CD14-positive monocyte (primary cell): ENCODE results near the gene ZPLD1. TPM values are rescaled to one million over a fixed set of nuclear protein-coding genes. Genes with fewer than 3 reads are reported as not detected.

Experiments used
- DNase-seq, 3 donors: peaks; one replicate each; pipeline ENCODE4 v3.0.0-alpha.2; 2011 to 2022
- H2AFZ ChIP-seq: 2 replicates; pipeline ENCODE4 v1.6.0; 2012; ENCODE audit warnings: mild to moderate bottlenecking, low read depth, low read length, inconsistent platforms; ENCODE audit not compliant: insufficient read depth, poor library complexity, severe bottlenecking
- H3K27ac ChIP-seq, 2 donors: 1 replicate in 1 of 2; 2 replicates in 1 of 2; pipeline ENCODE4 v1.5.1; 2012 to 2013; ENCODE audit warnings: low read length in 2 of 2, control low read depth in 1 of 2, inconsistent platforms in 1 of 2, low read depth in 1 of 2, mild to moderate bottlenecking in 1 of 2
- H3K27me3 ChIP-seq, 2 donors: one replicate each; pipeline versions ENCODE4 v1.6.0 to v1.6.1; 2011 to 2013; ENCODE audit warnings: low read length in 2 of 2; ENCODE audit not compliant: control insufficient read depth in 2 of 2, insufficient read depth in 2 of 2
- H3K36me3 ChIP-seq, 2 donors: replicated peaks in 1 of 2; 1 replicate in 1 of 2; 2 replicates in 1 of 2; pipeline versions ENCODE4 v1.5.1 to v1.6.1; 2012 to 2013; ENCODE audit warnings: low read length in 2 of 2, control low read depth in 1 of 2, inconsistent platforms in 1 of 2, mild to moderate bottlenecking in 1 of 2; ENCODE audit not compliant: insufficient read depth in 2 of 2, control insufficient read depth in 1 of 2
- H3K4me1 ChIP-seq, 2 donors: 1 replicate in 1 of 2; 2 replicates in 1 of 2; pipeline versions ENCODE4 v1.5.1 to v1.6.1; 2012 to 2013; ENCODE audit warnings: low read length in 2 of 2, control low read depth in 1 of 2, inconsistent platforms in 1 of 2, mild to moderate bottlenecking in 1 of 2, moderate library complexity in 1 of 2; ENCODE audit not compliant: insufficient read depth in 2 of 2, control insufficient read depth in 1 of 2
- H3K4me2 ChIP-seq: replicated peaks from 2 replicates; pipeline ENCODE3; 2012; ENCODE audit warnings: low read length, moderate library complexity, mild to moderate bottlenecking; ENCODE audit not compliant: poor library complexity, severe bottlenecking; ENCODE audit errors: extremely low read depth
- H3K4me3 ChIP-seq, 3 experiments: fragments of 200-600 bp in 1 of 3; sonication (generic) in 1 of 3; replicated peaks in 1 of 3; 1 replicate in 2 of 3; 2 replicates in 1 of 3; pipeline ENCODE4 v1.5.1; 2011 to 2013; ENCODE audit warnings: low read length in 3 of 3, mild to moderate bottlenecking in 3 of 3, control low read depth in 2 of 3, low read depth in 2 of 3, inconsistent platforms in 1 of 3, moderate library complexity in 1 of 3
- H3K79me2 ChIP-seq: 2 replicates; pipeline ENCODE4 v1.6.0; 2012; ENCODE audit warnings: mild to moderate bottlenecking, control low read depth, inconsistent platforms, low read length, moderate library complexity; ENCODE audit not compliant: insufficient read depth
- H3K9ac ChIP-seq: 2 replicates; pipeline ENCODE4 v1.6.0; 2017; ENCODE audit warnings: low read length, mild to moderate bottlenecking; ENCODE audit not compliant: insufficient read depth, poor library complexity, severe bottlenecking
- H3K9me3 ChIP-seq, 2 donors: replicated peaks in 1 of 2; 1 replicate in 1 of 2; 2 replicates in 1 of 2; pipeline versions ENCODE4 v1.5.1 to v1.6.1; 2012 to 2013; ENCODE audit warnings: low read length in 2 of 2, control low read depth in 1 of 2; ENCODE audit not compliant: control insufficient read depth in 1 of 2, insufficient read depth in 1 of 2
- H4K20me1 ChIP-seq: 2 replicates; pipeline ENCODE4 v1.6.0; 2012; ENCODE audit warnings: mild to moderate bottlenecking, low read length, control low read depth, moderate library complexity; ENCODE audit not compliant: insufficient read depth
- H3K27ac Mint-ChIP-seq, 7 donors: one replicate each; pipeline ENCODE4 v1.8.0; 2020; ENCODE audit warnings: mild to moderate bottlenecking in 7 of 7, mixed read lengths in 7 of 7, moderate library complexity in 6 of 7, inconsistent platforms in 2 of 7
- H3K27me3 Mint-ChIP-seq, 3 donors: one replicate each; pipeline ENCODE4 v1.8.0; 2021 to 2022; ENCODE audit warnings: low read depth in 3 of 3, mild to moderate bottlenecking in 3 of 3, mixed read lengths in 3 of 3, moderate library complexity in 3 of 3, inconsistent platforms in 1 of 3
- H3K36me3 Mint-ChIP-seq, 2 donors: one replicate each; pipeline ENCODE4 v1.8.0; 2020; ENCODE audit warnings: mixed read lengths in 2 of 2, inconsistent platforms in 1 of 2, mild to moderate bottlenecking in 1 of 2
- H3K4me1 Mint-ChIP-seq: one replicate; pipeline ENCODE4 v1.8.0; 2020; ENCODE audit warnings: mild to moderate bottlenecking, mixed read lengths
- H3K4me3 Mint-ChIP-seq, 2 donors: one replicate each; pipeline ENCODE4 v1.8.0; 2020; ENCODE audit warnings: mild to moderate bottlenecking in 2 of 2, mixed read lengths in 2 of 2, moderate library complexity in 1 of 2
- H3K9me3 Mint-ChIP-seq, 7 donors: one replicate each; pipeline ENCODE4 v1.8.0; 2020 to 2022; ENCODE audit warnings: mixed read lengths in 7 of 7, mild to moderate bottlenecking in 6 of 7, moderate library complexity in 6 of 7, inconsistent platforms in 2 of 7
- CTCF ChIP-seq: fragments of 200-600 bp; IDR thresholded peaks from one replicate; pipeline ENCODE4 v1.8.0; 2022; ENCODE audit warnings: antibody characterized with exemption, mild to moderate bottlenecking
- WGBS: methylation state at CpG from one replicate; pipeline ENCODE4 v1.1.5; 2013; ENCODE audit warnings: missing lambda C conversion rate; ENCODE audit not compliant: insufficient coverage; 5-methylcytosine and 5-hydroxymethylcytosine counted together
- intact Hi-C, 2 donors: fragments of 100-400 bp; cut with micrococcal nuclease; formaldehyde crosslinking; loops; one replicate each; pipeline versions ENCODE4 v1.15.0 to v1.15.1; 2023
- polyA plus RNA-seq, 3 donors: library from polyadenylated mRNA; depleted of rRNA in 1 of 3; unstranded in 2 of 3; stranded (reverse) in 1 of 3; fragments of 300-500 nt in 2 of 3; fragments of >200 nt in 1 of 3; fragmentation: Illumina TruSeq in 2 of 3; gene quantifications; 1 replicate in 2 of 3; 2 replicates in 1 of 3; pipeline ENCODE4 v1.2.3, GENCODE V29; 2012 to 2021

Gene ZPLD1
- polyA plus RNA-seq, 3 donors, result not detected

GRCh38 chr3:102526865-102527264 is 92.0 kb downstream of the ZPLD1 start:
- Histone ChIP-seq H3K27ac (no peak overlapping the region), H3K4me3 (no peak overlapping the region), H4K20me1 (no peaks in the 10 kb centered on the region), H3K27me3 (no peaks in the 10 kb centered on the region), H3K79me2 (no peaks in the 10 kb centered on the region), H3K36me3 (no peaks in the 10 kb centered on the region), H3K4me2 (no peak overlapping the region), H2AFZ (no peak overlapping the region), H3K9ac (no peak overlapping the region), H3K4me1 (peaks cover 4 to 6% of the 10 kb centered on the region in 2 donors), H3K9me3 (no peaks in the 10 kb centered on the region)
- no peak overlapping the region for H3K27ac Mint-ChIP-seq
- TF ChIP-seq CTCF, result no peak
- DNase-seq, result no peak
- peaks cover 0 to 7% (median 2%) of the 10 kb centered on the region in 7 donors for H3K9me3 Mint-ChIP-seq
- no peaks in the 10 kb centered on the region for H3K27me3 Mint-ChIP-seq
- H3K36me3 Mint-ChIP-seq, result no peaks in the 10 kb centered on the region
- no peak overlapping the region for H3K4me3 Mint-ChIP-seq
- no CpG with 5 or more reads among the region's 3 CpGs for WGBS
- intact Hi-C loops, result loop anchor here in 1 of 2 donors (10.0 kb wide), 1 partner anchor 292 kb away; no protein-coding TSS in a partner anchor
- H3K4me1 Mint-ChIP-seq, result peaks cover 16% of the 10 kb centered on the region

GRCh38 chr3:102528727-102529126 is 93.9 kb downstream of the ZPLD1 start:
- peaks cover 13 to 14% of the 10 kb centered on the region in 2 donors for H3K4me1 ChIP-seq
- no peaks in the 10 kb centered on the region for H3K9me3 ChIP-seq
- H3K79me2 ChIP-seq, result no peaks in the 10 kb centered on the region
- H3K9ac ChIP-seq, result no peak overlapping the region
- intact Hi-C loops, result loop anchor here in 1 of 2 donors (10.0 kb wide), 1 partner anchor 294 kb away; no protein-coding TSS in a partner anchor
- H3K27me3 Mint-ChIP-seq, result no peaks in the 10 kb centered on the region
- H3K4me3 Mint-ChIP-seq, result no peak overlapping the region
- no peak overlapping the region for H2AFZ ChIP-seq
- H3K27ac ChIP-seq, result no peak overlapping the region
- H3K4me2 ChIP-seq, result no peak overlapping the region
- H3K9me3 Mint-ChIP-seq, result peaks cover 0 to under 1% (median 0%) of the 10 kb centered on the region in 7 donors
- no peaks in the 10 kb centered on the region for H4K20me1 ChIP-seq
- no peaks in the 10 kb centered on the region for H3K36me3 ChIP-seq
- H3K27ac Mint-ChIP-seq, result no peak overlapping the region
- H3K36me3 Mint-ChIP-seq, result no peaks in the 10 kb centered on the region
- H3K4me1 Mint-ChIP-seq, result peaks cover 26% of the 10 kb centered on the region
- no peak overlapping the region for H3K4me3 ChIP-seq
- H3K27me3 ChIP-seq, result no peaks in the 10 kb centered on the region
- TF ChIP-seq CTCF, result no peak
- no peak for DNase-seq
